HS-5 (cell line): ENCODE results near the gene HDAC8.
"Not testable (repeated sequence)": the region's sequence is repeated elsewhere in the genome, so short reads cannot be mapped to it uniquely, and the experiment has no call there.

Source experiments
- DNase-seq: peaks from one replicate; pipeline ENCODE4 v3.0.0-alpha.2; 2012; ENCODE audit warnings: low read depth

HDAC8 gene

DNA sequence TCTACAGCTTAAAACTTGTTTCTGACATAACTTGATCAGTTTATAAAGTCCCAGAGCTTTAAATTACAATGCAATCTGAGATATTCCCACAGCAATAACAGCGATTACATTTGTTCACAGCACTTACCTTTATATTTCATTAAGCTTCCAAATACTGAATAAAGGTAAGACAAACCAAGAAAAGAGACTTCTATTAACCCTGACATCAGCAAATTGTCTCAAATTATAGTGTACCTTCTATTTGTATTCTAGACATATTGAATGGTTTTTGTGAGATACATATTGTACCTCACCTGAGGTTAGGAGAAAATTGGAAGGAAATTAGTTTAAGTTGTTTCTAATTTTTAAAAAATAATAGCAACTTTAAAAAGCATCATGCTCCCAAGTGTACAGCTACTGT is 111.9 kb downstream of the HDAC8 start:
- DNase-seq, result no peak

DNA sequence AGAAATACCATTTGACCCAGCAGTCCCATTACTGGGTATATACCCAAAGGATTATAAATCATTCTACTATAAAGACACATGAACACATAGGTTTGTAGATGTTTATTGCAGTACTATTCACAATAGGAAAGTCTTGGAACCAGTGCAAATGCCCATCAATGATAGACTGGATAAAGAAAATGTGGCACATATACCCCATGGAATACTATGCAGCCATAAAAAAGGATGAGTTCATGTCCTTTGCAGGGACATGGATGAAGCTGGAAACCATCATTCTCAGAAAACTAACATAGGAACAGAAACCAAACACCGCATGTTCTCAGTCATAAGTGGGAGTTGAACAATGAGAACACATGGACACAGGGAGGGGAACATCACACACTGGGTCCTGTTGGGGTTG is 123.6 kb downstream of the HDAC8 start:
- DNase-seq, result not testable (repeated sequence)

DNA sequence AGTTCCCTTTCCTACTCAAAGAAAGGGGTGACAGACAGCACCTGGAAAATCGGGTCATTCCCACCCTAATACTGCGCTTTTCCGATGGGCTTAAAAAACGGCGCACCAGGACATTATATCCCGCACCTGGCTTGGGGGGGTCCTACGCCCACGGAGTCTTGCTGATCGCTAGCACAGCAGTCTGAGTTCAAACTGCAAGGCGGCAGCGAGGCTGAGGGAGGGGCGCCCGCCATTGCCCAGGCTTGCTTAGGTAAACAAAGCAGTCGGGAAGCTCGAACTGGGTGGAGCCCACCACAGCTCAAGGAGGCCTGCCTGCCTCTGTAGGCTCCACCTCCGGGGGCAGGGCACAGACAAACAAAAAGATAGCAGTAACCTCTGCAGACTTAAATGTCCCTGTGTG is 131.9 kb downstream of the HDAC8 start:
- not testable (repeated sequence) for DNase-seq

DNA sequence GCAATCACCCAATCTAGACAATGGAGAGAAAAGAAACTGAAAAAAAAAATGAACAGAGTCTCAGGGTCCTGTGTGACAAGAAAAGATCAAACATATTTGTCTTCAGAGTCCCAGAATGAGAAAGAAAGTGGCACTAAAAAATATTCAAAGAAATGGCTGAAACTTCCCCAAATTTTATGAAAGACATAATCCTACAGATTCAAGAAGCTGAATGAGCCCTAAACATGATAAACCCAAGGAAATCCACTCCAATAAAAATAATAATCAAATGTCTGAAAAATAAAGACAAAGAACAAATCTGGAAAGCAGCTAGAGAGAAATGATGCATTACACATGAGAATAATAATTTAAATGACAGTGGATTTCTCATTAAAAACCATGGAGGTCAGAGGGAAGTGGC is 136.6 kb downstream of the HDAC8 start:
- no peak for DNase-seq

DNA sequence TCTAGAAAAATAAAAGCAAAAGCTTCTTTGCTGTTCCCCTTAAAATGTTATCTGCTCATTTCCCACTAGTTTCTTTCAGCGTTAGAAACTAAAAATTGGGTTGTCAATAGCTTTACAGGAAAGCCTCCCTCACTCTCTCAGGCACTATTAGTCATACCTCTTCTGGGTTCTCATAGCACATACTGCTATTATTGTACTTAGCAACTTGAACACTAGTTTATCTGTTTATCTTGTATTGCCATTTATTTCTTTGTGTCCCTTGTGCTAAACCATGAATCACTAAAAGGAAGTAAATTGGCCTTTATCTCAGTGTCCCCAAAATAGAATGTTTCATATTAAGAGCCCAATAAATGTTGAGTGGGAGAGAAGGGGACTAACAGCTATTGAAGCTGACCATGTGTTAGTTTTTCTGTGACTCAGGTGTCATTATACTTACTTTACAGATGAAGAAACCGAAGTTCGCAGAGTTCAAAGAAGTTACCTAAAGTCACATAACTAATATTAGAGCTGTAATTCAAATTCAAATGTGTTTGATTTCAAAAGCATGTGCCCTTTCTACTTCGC is 142.2 kb downstream of the HDAC8 start:
- no peak for DNase-seq

DNA sequence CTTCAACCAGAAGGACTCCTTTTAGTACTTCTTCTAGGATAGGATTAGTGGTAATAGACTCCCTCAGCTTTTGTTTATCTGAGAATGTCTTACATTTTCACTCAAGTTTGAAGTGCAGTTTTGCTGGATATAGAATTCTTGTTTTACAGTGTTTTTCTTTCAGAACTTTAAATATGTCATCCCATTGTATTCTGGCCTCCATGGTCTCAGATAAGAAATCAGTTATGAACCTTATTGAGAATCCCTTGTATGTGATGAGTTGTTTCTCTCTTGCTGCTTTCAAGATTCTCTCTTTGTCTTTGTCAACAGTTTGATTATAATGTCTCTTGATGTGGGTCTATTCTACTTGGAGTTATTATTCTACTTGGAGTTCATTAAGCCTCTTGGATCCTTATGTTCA is 150.8 kb downstream of the HDAC8 start:
- DNase-seq, result no peak

DNA sequence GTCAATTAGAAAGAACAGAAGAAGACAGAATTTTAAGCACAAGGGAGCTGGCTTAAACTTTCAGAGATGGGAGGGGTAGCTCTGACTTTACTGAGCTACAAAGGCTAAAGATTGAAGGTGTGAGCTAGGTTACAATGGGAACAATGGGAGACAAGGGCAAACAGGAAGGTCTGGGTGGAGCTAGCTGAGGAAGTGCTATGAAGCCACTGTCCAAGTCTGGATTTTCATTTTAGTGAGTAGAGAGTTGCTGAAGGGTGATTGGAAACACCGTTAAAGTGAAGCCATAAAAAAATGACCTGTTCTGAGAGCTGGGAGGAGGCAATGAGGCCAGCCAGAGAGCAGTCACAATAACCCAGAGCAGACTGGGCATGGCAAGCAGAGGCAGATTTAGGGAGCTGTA is 162.7 kb downstream of the HDAC8 start:
- no peak for DNase-seq

DNA sequence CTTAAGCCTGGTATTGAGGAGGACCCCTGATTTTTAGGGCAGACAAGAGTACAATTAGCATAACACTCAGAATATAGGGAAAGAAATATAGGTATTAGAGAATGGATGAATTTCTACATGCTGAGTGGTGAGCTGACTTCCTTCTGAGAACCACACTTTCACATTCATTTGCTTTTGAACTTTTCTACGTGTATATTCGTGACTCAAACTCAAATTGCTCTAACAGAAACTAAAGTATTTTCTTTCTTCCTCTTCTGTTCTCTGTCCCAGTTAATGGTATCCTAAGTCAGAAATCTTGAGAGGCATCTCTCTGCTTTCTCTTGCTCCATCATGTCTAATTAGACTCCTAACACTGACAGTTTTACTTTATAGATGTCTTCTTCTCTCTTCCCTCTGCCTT is 163.8 kb downstream of the HDAC8 start:
- DNase-seq, result no peak

DNA sequence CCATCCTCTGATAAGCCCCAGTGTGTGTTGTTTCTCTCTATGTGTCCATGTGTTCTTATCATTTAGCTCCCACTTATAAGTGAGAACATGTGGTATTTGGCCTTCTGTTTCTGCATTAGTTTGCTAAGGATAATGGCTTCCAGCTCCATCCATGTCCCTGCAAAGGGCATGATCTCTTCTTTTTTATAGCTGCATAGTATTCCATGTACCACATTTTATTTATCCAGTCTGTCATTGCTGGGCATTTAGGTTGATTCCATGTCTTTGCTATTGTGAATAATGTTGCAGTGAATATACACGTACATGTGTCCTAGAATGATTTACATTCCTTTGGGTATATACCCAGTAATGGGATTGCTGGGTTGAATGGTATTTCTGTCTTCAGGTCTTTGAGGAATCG is 167.5 kb downstream of the HDAC8 start:
- DNase-seq, result not testable (repeated sequence)

DNA sequence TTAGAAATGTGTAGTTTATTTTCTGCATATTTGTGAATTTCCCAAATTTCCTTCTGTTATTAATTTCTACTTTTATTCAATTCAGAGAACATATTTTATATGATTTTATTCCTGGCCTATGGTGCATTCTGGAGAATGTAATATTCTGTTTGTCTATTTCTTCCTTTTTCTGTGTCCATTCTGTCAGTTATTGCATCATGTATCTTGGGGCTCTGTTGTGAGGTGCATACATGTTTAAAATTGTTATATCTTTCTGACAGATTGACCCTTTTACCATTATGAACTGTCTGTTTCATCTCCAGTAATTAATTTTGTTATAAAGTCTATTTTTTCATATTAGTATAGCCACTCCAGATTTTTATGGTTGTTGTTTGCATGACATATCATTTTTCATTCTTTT is 170.0 kb downstream of the HDAC8 start:
- no peak for DNase-seq

DNA sequence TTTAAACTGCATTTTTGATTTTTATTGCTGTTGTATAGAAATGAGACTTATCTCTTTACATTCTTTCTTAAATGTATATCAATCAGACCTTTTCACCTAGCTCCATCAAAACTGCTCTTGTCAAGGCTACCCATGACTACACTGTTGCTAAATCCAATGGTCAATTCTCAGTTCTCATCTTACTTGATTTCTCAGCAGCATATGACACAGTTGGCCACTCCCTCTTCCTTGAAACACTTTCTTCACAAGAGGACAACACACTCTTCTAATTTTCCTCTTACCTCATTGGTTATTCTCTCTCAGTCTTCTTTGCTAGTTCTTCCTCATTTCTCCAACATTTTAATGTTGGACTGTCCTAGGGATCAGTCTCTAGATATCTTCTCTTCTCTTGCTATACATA is 172.8 kb downstream of the HDAC8 start:
- DNase-seq, result no peak

DNA sequence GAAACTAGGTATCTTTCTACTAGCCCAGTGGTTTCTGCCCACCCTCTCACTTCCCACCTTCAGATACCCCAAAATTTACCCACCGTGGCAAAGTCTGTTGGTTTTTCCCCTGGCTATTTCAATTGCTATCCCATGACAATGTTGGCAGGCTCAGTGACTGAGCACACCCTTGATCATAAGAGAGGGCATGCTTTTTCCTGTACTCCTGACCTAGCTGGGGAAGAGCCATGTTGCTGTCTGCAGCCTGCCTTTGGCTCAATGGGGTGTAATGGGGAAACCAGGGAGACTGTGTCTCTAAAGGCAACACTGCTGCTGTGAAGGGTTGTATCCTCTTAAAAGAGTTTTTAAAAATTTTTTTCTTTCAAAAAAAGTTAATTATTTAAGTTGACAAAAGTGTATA is 176.5 kb downstream of the HDAC8 start:
- no peak for DNase-seq

DNA sequence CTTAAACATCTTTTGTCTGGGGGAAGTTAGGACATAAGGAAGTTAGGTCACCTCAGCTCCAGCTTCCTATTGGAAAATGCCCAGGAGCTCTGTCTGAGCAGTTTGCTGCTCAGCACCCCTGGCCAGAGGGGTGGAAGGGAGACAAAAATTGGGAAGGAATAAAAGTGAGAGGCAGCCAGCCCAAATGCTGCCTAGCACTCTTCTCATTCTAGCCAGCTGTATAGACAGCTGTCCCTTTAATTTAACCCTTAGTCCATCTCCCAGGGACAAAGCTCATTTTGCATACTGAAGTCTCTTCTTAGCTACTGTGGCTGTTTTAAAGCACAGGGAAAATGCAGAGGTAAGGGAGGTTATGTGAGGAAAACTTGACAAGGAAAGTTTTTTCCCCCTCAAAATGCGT is 177.4 kb downstream of the HDAC8 start:
- no peak for DNase-seq

DNA sequence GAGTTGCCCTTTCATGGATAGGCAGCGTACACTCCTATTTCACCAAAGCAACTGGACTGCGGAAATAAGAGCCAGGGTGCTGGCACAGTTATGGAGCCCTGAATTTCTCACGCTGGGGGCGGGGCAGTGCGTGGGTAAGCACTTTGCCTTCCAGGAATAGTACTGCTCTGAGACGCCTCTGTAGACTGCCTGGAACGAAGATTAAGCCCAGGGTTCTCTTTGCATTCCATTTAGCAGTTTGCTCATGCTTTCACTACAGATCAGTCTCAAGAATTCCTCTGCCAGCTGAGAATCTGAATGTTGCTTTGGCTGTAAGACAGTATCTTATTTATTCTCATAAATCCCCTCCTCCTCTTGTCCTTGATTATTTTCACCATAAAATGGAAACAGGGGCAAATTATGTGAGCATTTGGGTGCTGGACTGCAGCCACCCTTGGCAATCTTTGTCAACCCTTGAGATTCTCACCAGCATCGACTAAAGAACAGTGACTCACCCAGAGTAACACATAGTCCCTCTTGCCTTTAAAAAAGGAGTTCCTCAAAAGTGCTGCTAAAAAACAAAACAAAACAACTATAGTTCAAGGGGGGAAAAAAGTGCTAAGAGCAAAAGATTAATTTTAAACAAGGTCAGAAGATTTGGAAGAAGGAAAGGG is 178.0 kb downstream of the HDAC8 start:
- no peak for DNase-seq

DNA sequence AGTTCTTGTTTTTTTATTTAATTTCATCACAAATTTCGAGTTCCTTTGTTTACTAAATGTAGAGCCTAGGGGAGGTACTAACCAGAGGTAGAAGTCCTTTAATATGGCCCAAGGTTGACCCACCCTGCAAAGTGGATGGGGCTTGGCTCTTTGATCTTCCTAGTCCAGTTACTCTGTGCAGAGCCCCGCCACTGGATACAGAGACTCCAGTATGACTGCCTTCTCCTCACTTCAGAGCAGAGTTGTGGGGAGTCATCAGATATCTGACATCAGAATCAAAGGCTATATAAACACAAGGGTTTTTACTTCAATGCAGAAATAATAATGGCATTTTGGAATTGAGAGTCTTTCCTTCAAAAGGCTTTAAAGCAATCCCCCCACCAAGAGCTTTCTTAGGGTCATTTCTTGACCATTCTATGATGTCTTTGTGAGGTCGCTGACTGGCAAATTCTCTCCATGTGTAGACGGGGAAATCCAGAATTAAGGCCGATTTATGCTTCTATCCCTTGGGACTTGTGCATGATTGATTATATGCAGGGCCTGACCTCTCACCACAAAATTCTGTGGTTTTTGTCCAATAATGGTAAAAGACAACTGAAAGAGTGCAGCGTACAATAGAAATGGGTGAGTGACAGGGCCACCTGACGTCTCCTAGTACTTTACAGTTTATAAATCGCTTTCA is 178.7 kb downstream of the HDAC8 start:
- no peak for DNase-seq

DNA sequence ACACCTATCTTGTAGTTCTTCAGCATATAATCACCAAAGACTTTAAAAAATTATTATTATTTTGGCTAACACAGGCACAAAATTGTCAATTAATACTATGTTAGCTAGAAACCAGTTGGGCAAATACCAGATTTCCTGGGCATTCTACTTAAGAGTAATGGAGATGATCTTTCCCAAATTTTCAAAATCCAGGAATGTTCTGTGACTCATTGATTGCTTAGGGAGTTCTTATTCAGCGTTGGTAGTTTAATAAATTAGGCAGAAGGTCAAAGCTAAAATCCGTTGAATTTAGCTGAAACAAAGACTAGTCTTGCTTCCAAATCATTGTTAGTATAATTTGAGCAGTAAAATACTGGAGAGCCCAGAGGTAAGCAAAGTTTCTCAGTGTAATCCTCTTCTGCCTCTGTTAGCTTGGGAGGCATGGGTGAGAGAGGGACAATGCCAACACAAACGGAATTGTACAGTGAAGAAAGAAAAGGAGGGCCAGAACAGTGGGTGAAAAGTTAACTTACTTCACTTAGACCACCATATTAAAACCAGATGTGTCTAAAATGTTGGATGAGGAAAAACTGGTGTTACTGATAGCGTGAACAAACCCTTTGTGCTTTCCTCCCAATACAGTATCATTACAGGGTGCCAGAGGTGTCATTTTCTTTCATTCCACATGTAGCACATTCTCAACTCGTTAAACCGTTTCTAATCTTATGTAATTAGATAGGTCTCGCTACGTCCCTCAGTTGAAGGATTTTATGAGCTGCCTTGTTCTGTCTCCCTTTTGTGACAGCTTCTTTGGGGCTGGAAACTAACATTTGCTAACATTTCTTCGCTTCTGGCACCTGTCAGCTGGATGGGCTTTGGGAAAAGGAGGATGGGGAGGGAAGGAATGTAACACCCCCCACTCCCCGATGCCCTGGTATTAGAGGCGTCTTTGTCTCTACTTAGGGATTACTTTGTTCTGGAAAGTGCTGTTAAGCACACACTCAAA is 179.5 kb downstream of the HDAC8 start:
- DNase-seq, result no peak

DNA sequence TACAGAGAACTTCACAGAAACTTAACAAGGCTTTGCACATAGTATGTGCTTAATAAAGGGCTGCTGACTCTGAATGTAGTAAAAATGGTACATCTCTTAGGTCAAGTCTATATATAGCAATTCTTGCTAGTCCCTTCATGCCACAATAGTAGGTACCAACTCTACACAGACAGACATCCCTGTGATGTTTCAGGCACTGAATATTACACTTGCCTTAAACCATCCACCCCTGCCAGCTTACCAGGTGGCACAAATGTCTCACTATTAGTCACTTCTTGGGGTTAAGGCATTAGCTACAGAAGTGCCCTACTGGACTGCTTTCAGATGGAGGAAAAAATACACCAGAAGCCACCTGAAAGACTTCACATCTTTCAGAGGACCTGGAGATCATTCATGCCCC is 180.6 kb downstream of the HDAC8 start:
- no peak for DNase-seq

DNA sequence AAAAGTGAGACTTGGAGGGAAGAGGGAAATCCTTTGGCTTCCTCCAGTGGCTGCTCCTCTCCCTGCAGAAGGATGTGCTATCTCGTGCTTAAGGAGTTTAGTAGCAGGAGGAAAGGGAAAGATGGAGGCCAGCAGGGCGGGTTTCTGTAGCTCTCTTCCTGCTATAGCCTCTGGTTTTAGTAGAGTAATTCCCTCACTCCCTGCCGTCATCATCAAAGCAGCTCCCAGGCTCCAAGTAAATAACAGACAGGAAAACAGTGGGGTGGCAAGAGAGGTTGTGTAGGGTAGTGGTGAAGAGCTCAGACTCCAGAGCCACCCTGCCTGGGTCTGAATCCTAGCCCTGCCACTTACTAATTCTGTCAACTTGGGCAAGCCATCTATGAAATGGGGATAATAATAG is 185.4 kb downstream of the HDAC8 start:
- no peak for DNase-seq

DNA sequence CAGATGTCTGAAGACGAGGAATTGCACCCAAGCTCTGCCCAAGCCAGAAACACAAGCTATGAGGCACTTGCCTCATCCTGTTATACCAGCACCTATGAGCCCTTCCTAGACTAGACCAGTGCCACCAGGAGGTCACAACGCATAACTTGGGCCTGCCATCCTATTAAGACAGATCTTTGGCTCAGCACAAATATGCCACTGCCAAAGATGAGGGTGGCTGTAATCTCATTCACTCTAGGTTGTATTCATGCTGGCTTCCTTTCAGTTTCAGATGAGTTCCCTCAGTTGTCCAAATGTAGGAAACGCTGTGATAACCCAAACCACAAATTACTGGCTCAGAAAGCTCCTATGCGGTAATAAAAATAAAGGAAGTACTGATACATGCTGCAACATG is 190.4 kb downstream of the HDAC8 start:
- DNase-seq, result no peak

DNA sequence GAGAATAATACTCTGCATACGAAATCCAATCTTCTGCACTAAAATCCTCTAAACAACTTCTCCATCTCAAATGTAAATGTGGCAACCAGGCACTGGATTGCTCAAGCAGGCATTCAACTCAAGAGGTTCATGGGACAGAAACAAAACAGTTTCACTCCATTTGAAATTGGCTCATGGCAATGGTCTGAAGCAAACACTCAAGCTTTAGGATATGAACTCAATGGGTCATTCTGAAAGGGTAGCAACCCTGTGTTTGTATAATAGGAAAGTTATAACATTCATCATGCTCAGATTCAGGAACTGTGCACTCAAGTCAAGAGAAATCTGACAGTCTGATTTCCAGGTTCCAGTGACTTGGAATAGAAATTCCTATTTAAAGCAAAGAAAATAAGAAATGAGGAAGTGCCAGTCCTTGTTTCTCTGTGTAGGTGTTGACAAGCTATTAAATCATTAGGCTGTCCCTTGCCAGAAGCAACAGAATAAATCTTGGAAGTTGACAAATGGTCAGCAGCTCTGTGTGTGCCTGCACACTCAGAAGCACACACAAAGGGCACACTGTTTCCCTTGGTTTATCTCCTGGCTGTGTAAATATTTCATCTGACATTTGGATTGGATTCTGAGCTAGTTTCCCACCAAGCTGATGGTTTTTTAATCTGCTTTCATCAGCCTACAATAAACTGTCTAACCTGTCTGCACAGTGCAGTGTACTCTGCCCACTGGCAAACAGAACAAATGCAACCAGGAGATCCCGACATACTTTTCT is 191.0 kb downstream of the HDAC8 start:
- no peak for DNase-seq

DNA sequence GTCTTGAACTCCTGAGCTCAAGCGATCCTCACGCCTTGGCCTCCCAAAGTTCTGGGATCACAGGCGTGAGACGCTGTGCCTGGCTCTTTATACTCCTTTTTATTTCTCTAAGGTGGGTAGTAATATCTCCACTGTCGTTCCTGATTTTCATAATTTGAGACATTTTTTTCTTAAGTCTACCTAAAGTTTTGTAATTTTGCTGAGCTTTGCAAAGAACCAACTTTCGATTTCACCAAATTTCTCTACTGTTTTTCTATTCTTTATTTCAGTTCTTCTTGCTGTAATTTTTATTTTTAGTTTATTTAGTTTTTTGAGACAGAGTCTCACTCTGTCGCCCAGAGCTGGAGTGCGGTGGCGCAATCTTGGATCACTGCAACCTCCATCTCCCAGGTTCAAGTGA is 196.5 kb downstream of the HDAC8 start:
- DNase-seq, result no peak

DNA sequence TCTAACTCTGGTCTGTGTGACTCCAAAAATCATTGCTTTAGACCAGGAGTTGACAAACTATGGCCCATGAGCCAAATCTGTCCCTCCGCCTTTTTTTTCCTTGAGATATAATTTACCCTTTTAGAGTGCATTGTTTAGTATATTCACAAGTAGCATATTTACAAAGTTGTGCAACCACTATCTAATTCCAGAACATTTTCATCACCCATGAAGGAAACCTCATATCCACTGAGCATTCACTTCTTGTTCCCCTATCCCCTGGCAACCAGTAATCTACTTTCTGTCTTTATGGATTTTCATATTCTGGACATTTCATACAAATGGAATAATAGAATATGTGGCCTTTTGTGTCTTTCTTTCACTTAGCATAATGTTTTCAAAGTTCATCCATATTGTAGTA is 199.5 kb downstream of the HDAC8 start:
- no peak for DNase-seq
